H1 (cell line): Measurements from ENCODE around the gene KIF23. TPM values are rescaled to one million over a fixed set of nuclear protein-coding genes. Genes with fewer than 3 reads are reported as not detected.
A peak's percentile ranks its signal among the peaks of the same experiment; 100 is the strongest.

ENCODE experiments used
- CTCF ChIA-PET: fragments of 300-600 bp; sonication (Branson Sonifier 250); formaldehyde crosslinking; loops from one replicate; lab custom pipeline; 2021; ENCODE audit not compliant: partially characterized antibody; lab: Charles Lee
- POLR2A ChIA-PET: fragments of 300-600 bp; sonication (Branson Sonifier 250); formaldehyde crosslinking; loops from one replicate; lab custom pipeline; 2021; ENCODE audit warnings: inconsistent platforms; ENCODE audit not compliant: partially characterized antibody; lab: Charles Lee
- DNase-seq, 2 experiments: peaks; one replicate each; pipeline versions ENCODE4 v3.0.0 to v3.0.0-alpha.2; 2010 to 2022; ENCODE audit warnings: low spot score in 2 of 2, low read depth in 1 of 2, mixed read lengths in 1 of 2
- FAIRE-seq: peaks from 2 replicates; lab custom pipeline; 2011; peaks lifted over from hg19 to GRCh38; lab: Jason Lieb, UNC
- H2AFZ ChIP-seq: 2 replicates; pipeline ENCODE4 v1.8.1; 2012; ENCODE audit warnings: low read length, inconsistent platforms
- H2AK5ac ChIP-seq: 2 replicates; pipeline ENCODE4 v1.6.1; 2013; ENCODE audit warnings: low read depth, low read length
- H2BK120ac ChIP-seq: replicated peaks from 2 replicates; pipeline ENCODE3; 2013; ENCODE audit warnings: low read depth, low read length, inconsistent platforms
- H2BK12ac ChIP-seq: 2 replicates; pipeline ENCODE4 v1.6.1; 2013; ENCODE audit warnings: low read depth, low read length
- H2BK15ac ChIP-seq: 2 replicates; pipeline ENCODE4 v1.6.1; 2013; ENCODE audit warnings: low read length
- H2BK20ac ChIP-seq: 2 replicates; pipeline ENCODE4 v1.6.1; 2013; ENCODE audit warnings: low read length
- H2BK5ac ChIP-seq: 2 replicates; pipeline ENCODE4 v1.6.1; 2013; ENCODE audit warnings: low read depth, low read length
- H3K14ac ChIP-seq: 2 replicates; pipeline ENCODE4 v1.6.1; 2013; ENCODE audit warnings: inconsistent platforms; ENCODE audit not compliant: insufficient read length
- H3K18ac ChIP-seq: 2 replicates; pipeline ENCODE4 v1.6.1; 2013; ENCODE audit warnings: low read length; ENCODE audit errors: extremely low read depth
- H3K23ac ChIP-seq: 2 replicates; pipeline ENCODE4 v1.6.1; 2013; ENCODE audit warnings: inconsistent platforms; ENCODE audit not compliant: insufficient read length
- H3K23me2 ChIP-seq: 2 replicates; pipeline ENCODE4 v1.6.1; 2013; ENCODE audit warnings: low read depth, low read length
- H3K27ac ChIP-seq: 2 replicates; pipeline ENCODE4 v1.6.1; 2011; ENCODE audit warnings: low read depth, low read length, inconsistent platforms
- H3K27me3 ChIP-seq, 4 experiments: replicated peaks in 1 of 4; 1 replicate in 1 of 4; 2 replicates in 3 of 4; pipeline versions ENCODE4 v1.6.1 to v1.8.1; 2011 to 2013; ENCODE audit warnings: low read length in 3 of 4, mild to moderate bottlenecking in 3 of 4, inconsistent platforms in 2 of 4, mixed read lengths in 2 of 4, moderate library complexity in 1 of 4; ENCODE audit not compliant: control insufficient read depth in 3 of 4, insufficient read depth in 3 of 4; ENCODE audit errors: extremely low read depth in 1 of 4
- H3K36me3 ChIP-seq, 4 experiments: 2 replicates each; pipeline versions ENCODE4 v1.6.1 to v1.8.1; 2011 to 2013; ENCODE audit warnings: mild to moderate bottlenecking in 4 of 4, low read length in 3 of 4, moderate library complexity in 2 of 4, control low read depth in 1 of 4, inconsistent platforms in 1 of 4; ENCODE audit not compliant: insufficient read depth in 4 of 4, control insufficient read depth in 2 of 4
- H3K4ac ChIP-seq: replicated peaks from 2 replicates; pipeline ENCODE3; 2013; ENCODE audit warnings: low read length, low read depth, mixed read lengths, inconsistent platforms; ENCODE audit not compliant: insufficient read length
- H3K4me1 ChIP-seq, 4 experiments: replicated peaks in 1 of 4; 1 replicate in 1 of 4; 2 replicates in 3 of 4; pipeline versions ENCODE4 v1.6.1 to v1.8.1; 2011 to 2013; ENCODE audit warnings: low read length in 3 of 4, inconsistent platforms in 2 of 4, mixed read lengths in 1 of 4; ENCODE audit not compliant: insufficient read depth in 4 of 4, control insufficient read depth in 3 of 4
- H3K4me2 ChIP-seq, 2 experiments: 2 replicates each; pipeline versions ENCODE4 v1.6.1 to v1.8.1; 2011 to 2013; ENCODE audit warnings: low read depth in 2 of 2, low read length in 2 of 2, control low read depth in 1 of 2, inconsistent platforms in 1 of 2, mild to moderate bottlenecking in 1 of 2; ENCODE audit not compliant: insufficient read depth in 1 of 2
- H3K4me3 ChIP-seq, 4 experiments: fragments of 200-600, 300-600 bp in 1 of 4; sonication (generic), shearing (Covaris generic), sonication (Bioruptor Twin) in 1 of 4; 2 replicates each; pipeline versions ENCODE4 v1.5.1 to v1.8.1; 2011 to 2016; ENCODE audit warnings: low read length in 4 of 4, low read depth in 3 of 4, control low read depth in 2 of 4, inconsistent platforms in 2 of 4, mild to moderate bottlenecking in 2 of 4, mixed read lengths in 1 of 4, moderate library complexity in 1 of 4; ENCODE audit not compliant: insufficient read depth in 2 of 4; ENCODE audit errors: extremely low read depth in 1 of 4
- H3K56ac ChIP-seq: replicated peaks from 2 replicates; pipeline ENCODE3; 2013; ENCODE audit warnings: low read depth, mild to moderate bottlenecking, mixed read lengths, low read length, inconsistent platforms; ENCODE audit not compliant: insufficient read length
- H3K79me1 ChIP-seq: 2 replicates; pipeline ENCODE4 v1.6.1; 2013; ENCODE audit warnings: low read depth, low read length, control low read depth
- H3K79me2 ChIP-seq, 2 experiments: 2 replicates each; pipeline versions ENCODE4 v1.6.1 to v1.8.1; 2012 to 2013; ENCODE audit warnings: low read length in 2 of 2, mild to moderate bottlenecking in 2 of 2, inconsistent platforms in 1 of 2; ENCODE audit not compliant: insufficient read depth in 2 of 2, control insufficient read depth in 1 of 2
- H3K9ac ChIP-seq, 4 experiments: replicated peaks in 1 of 4; 1 replicate in 1 of 4; 2 replicates in 3 of 4; pipeline versions ENCODE4 v1.6.1 to v1.8.1; 2011 to 2013; ENCODE audit warnings: low read depth in 3 of 4, low read length in 3 of 4, control low read depth in 2 of 4, mild to moderate bottlenecking in 2 of 4, moderate library complexity in 2 of 4, inconsistent platforms in 1 of 4; ENCODE audit errors: extremely low read depth in 1 of 4
- H3K9me3 ChIP-seq, 2 experiments: 2 replicates each; pipeline versions ENCODE4 v1.6.1 to v1.8.1; 2012 to 2013; ENCODE audit warnings: mild to moderate bottlenecking in 2 of 2, moderate library complexity in 2 of 2, control low read depth in 1 of 2, inconsistent platforms in 1 of 2, low read depth in 1 of 2, low read length in 1 of 2, mixed read lengths in 1 of 2; ENCODE audit not compliant: insufficient read depth in 2 of 2
- H4K20me1 ChIP-seq, 2 experiments: replicated peaks in 1 of 2; 2 replicates each; pipeline versions ENCODE3 to v1.8.1; 2011 to 2013; ENCODE audit warnings: inconsistent platforms in 2 of 2, low read length in 2 of 2, mild to moderate bottlenecking in 1 of 2; ENCODE audit not compliant: insufficient read depth in 2 of 2, control insufficient read depth in 1 of 2
- H4K5ac ChIP-seq: 2 replicates; pipeline ENCODE4 v1.6.1; 2013; ENCODE audit warnings: low read length, low read depth, mixed read lengths, inconsistent platforms; ENCODE audit not compliant: insufficient read length
- H4K8ac ChIP-seq: 2 replicates; pipeline ENCODE4 v1.8.0; 2013; ENCODE audit warnings: mild to moderate bottlenecking, moderate library complexity, low read length, inconsistent platforms; ENCODE audit not compliant: insufficient read depth; ENCODE audit errors: extremely low read depth
- H4K91ac ChIP-seq: replicated peaks from 2 replicates; pipeline ENCODE3; 2013; ENCODE audit warnings: low read length, mixed read lengths, inconsistent platforms; ENCODE audit not compliant: insufficient read length
- SP4 ChIP-seq: IDR thresholded peaks from 2 replicates; pipeline ENCODE4 v1.6.1; 2012; ENCODE audit warnings: low read length, inconsistent platforms
- WGBS, 2 experiments: shearing (Covaris generic) in 1 of 2; methylation state at CpG; one replicate each; pipeline versions ENCODE4 v1.1.6 to v1.1.7; 2013 to 2015; ENCODE audit warnings: low lambda C conversion rate in 2 of 2, mixed read lengths in 2 of 2, inconsistent platforms in 1 of 2, low coverage in 1 of 2, missing lambda C conversion rate in 1 of 2; ENCODE audit not compliant: insufficient replicate concordance in 2 of 2, insufficient coverage in 1 of 2, insufficient read length in 1 of 2; ENCODE audit errors: extremely low coverage in 1 of 2, missing lambda C conversion rate in 1 of 2; 5-methylcytosine and 5-hydroxymethylcytosine counted together
- polyA plus RNA-seq, 7 experiments: library from polyadenylated mRNA; depleted of rRNA in 3 of 7; stranded (reverse) in 5 of 7; unstranded in 2 of 7; fragments of >200 nt in 5 of 7; fragments of 200-250 nt in 2 of 7; gene quantifications; 1 replicate in 5 of 7; 2 replicates in 1 of 7; 4 replicates in 1 of 7; pipeline versions ENCODE4 v1.2.1 to v1.2.3, GENCODE V29; 2011 to 2013; ENCODE audit warnings: missing spikeins in 2 of 7, mixed read lengths in 2 of 7
- total RNA-seq: library from RNA; stranded (reverse); fragmentation: NEBNext Ultra II Directional; extraction: Animal tissue kit (Norgen Biotek cat#: 25700); gene quantifications from 2 replicates; pipeline ENCODE4 v1.2.1, GENCODE V29; 2021

The KIF23 gene
- total and polyA plus RNA-seq, 2 of the 8 experiments (the other 6 are each of a cell fraction or from before 2014, with no cell fraction given), result 26.2 to 77.4 TPM

DNA sequence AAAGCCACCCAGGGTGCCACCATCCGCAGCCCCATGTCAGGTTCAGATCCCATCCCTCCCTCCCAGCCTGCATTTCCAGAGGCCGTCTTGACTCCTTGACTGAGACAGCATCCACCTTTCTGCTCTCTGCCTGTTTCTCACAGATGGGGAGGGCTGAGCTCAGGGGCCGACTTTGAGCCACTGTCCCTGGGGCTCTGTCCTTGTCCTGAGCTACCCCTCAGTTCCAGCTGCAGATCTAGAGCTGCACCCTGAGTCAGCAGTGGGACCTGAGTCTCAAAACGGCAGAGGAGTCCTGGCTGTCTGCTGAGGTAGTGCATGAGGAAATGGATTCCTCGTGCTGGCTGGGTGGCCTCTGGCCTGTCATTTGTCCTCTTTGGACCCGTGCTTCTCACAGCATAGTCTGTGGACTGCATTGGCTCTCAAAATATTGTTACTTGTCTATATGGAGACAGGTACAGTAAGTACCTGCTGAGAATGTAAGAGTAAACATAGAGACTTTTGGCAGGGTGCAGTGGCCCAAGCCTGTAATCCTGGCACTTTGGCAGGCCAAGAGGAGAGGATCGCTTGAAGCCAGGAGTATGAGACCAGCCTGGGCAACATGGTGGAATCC lies 60.8 kb downstream of the KIF23 start:
- Histone ChIP-seq H3K36me3 (no peaks in the 10 kb centered on the region), H2BK120ac (no peak overlapping the region), H3K9me3 (peaks cover 0 to 2% of the 10 kb centered on the region in 2 experiments; a peak in 1 of 4 replicates), H2BK5ac (0 out of 2 replicates have a peak overlapping the region, but pooled peaks have one; percentile 19), H3K9ac (no peak overlapping the region; a peak in 1 of 7 replicates), H3K4me1 (no peaks in the 10 kb centered on the region), H3K56ac (no peak overlapping the region), H3K27me3 (no peaks in the 10 kb centered on the region), H2AFZ (no peak overlapping the region), H4K5ac (no peak overlapping the region), H4K91ac (no peak overlapping the region), H3K4me2 (no peak overlapping the region), H2BK15ac (no peak overlapping the region), H4K20me1 (no peaks in the 10 kb centered on the region), H3K79me2 (no peaks in the 10 kb centered on the region), H2BK20ac (no peak overlapping the region), H3K23me2 (no peaks in the 10 kb centered on the region), H3K14ac (no peak overlapping the region), H3K79me1 (no peaks in the 10 kb centered on the region), H2AK5ac (no peak overlapping the region), H3K18ac (no peak overlapping the region), H4K8ac (no peak overlapping the region), H3K4ac (peak overlapping the region; percentile 60), H3K23ac (no peak overlapping the region), H2BK12ac (no peak overlapping the region), H3K4me3 (no peak overlapping the region), H3K27ac (no peak overlapping the region)
- WGBS, 2 experiments, result 87% methylated on average over 7 of the region's 7 CpGs; no CpG with 5 or more reads in 1 of the 2 experiments
- FAIRE-seq (no peak), DNase-seq (no peak)
- ChIA-PET CTCF (interaction anchor here (0.8 to 7.0 kb wide), 18 partner anchors 9 to 1013 kb away, joined by 3 to 70 read pairs (median 5); no protein-coding TSS in a partner anchor), POLR2A (interaction anchor here (1.2 kb wide), 1 partner anchor 22 kb away, joined by 4 read pairs; the partner anchor contains the start of gene RPLP1)
- TF ChIP-seq SP4, result no peak
